Brain microvascular endothelial cell (primary cell): ENCODE measurements around the gene BCL6B.
"Not testable (repeated sequence)": the region's sequence is repeated elsewhere in the genome, so short reads cannot be mapped to it uniquely, and the experiment has no call there.

ENCODE experiments used
- DNase-seq: peaks from one replicate; pipeline ENCODE4 v3.0.0-alpha.2; 2020
- H3K27ac ChIP-seq: fragments of 250-450 bp; sonication (Bioruptor Pico); 2 replicates; pipeline ENCODE4 v1.5.1; 2020; ENCODE audit warnings: mild to moderate bottlenecking, moderate library complexity
- H3K27me3 ChIP-seq: fragments of 250-450 bp; sonication (Bioruptor Pico); replicated peaks from 2 replicates; pipeline ENCODE4 v1.5.1; 2020; ENCODE audit warnings: mild to moderate bottlenecking
- H3K36me3 ChIP-seq: fragments of 250-450 bp; sonication (Bioruptor Pico); replicated peaks from 2 replicates; pipeline ENCODE4 v1.5.1; 2020; ENCODE audit warnings: mild to moderate bottlenecking
- H3K4me3 ChIP-seq: 2 replicates; pipeline ENCODE4 v1.5.1; 2011; ENCODE audit warnings: low read depth, mild to moderate bottlenecking, control low read depth, low read length, moderate library complexity
- CTCF ChIP-seq: IDR thresholded peaks from 2 replicates; pipeline ENCODE4 v1.5.1; 2011; ENCODE audit warnings: low read depth, mild to moderate bottlenecking, moderate library complexity, low read length, control low read depth, inconsistent platforms; ENCODE audit errors: missing control alignments
- in situ Hi-C: cut with HindIII; loops from 2 replicates; pipeline ENCODE4 v1.10.0; 2017; ENCODE audit warnings: low sequenced_read_pairs, low pct_ligation_motif_present

Gene BCL6B

GRCh38 chr17:7042501-7043181 is 19.8 kb downstream of the BCL6B start:
- Histone ChIP-seq H3K27ac (no peak overlapping the region), H3K36me3 (no peaks in the 10 kb centered on the region), H3K4me3 (peak overlapping the region; percentile 3), H3K27me3 (peaks cover 29% of the 10 kb centered on the region)
- no peak for TF ChIP-seq CTCF
- in situ Hi-C loops, result no loop called here
- no peak for DNase-seq

GRCh38 chr17:7043182-7043496 is 20.3 kb downstream of the BCL6B start:
- TF ChIP-seq CTCF, result no peak
- no peak overlapping the region for H3K27ac ChIP-seq
- no peaks in the 10 kb centered on the region for H3K36me3 ChIP-seq
- in situ Hi-C loops, result no loop called here
- no peak for DNase-seq
- peak overlapping the region; percentile 39 for H3K4me3 ChIP-seq
- peaks cover 29% of the 10 kb centered on the region for H3K27me3 ChIP-seq

DNA sequence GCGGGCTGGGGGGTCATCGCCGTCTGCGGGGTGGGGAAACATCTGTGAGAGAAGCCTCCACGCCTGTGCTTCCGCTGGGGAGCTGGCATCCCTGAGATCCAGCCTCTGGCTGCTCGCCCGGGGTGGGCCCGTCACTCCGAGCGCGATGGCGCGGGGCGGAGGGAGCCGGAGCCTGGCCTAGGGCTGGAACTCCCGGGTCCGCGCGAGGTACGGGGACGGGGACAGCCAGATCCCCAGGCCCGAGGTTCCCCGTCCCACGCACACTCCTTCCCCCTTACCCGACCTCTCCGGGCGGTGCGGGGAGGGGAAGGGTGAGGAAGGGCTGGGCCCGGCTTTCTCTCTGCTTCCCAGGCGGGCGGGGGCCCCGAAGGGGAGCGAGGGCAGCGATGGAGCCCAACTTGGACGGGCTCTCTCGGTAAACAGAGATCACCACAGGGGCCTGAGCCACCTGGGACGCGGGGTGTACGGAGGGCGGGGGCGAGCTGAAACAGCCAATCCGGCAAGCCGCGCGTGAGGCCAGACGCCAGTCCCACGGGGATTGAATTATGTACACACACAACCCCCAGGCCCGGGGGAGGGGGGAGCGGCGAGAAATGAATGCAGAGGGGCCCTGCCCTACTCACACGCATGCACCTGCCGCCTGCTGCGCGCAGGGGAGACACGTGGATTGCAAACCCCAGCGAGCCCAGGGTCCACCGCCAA is 20.8 kb downstream of the BCL6B start, which contains the start of gene SLC16A11:
SLC16A11 (minus strand) TSS at position 596 of the 702 bp plus-strand sequence; CDS start at position 17, 579 bp downstream.
- TF ChIP-seq CTCF, result no peak
- DNase-seq, result no peak
- H3K4me3 ChIP-seq, result peak within 1 kb of the TSS; percentile 39
- H3K27me3 ChIP-seq, result peaks cover 29% of the 10 kb centered on the region
- H3K27ac ChIP-seq, result no peak within 1 kb of the TSS
- in situ Hi-C loops, result no loop called here
- H3K36me3 ChIP-seq, result no peaks in the 10 kb centered on the region

- H3K4me3 ChIP-seq, result no peak overlapping the region
- peaks cover 29% of the 10 kb centered on the region for H3K27me3 ChIP-seq
- no peak overlapping the region for H3K27ac ChIP-seq
- no peaks in the 10 kb centered on the region for H3K36me3 ChIP-seq
- in situ Hi-C loops, result no loop called here
- peak; percentile 65 for TF ChIP-seq CTCF
- peak; percentile 60 for DNase-seq
Measured at GRCh38 chr17:7045492-7046126, 22.8 kb downstream of the BCL6B start.

GRCh38 chr17:7046127-7046724 is 23.4 kb downstream of the BCL6B start:
- no peaks in the 10 kb centered on the region for H3K36me3 ChIP-seq
- DNase-seq, result no peak
- no peak for TF ChIP-seq CTCF
- no peak overlapping the region for H3K4me3 ChIP-seq
- in situ Hi-C loops, result no loop called here
- H3K27me3 ChIP-seq, result peaks cover 29% of the 10 kb centered on the region
- no peak overlapping the region for H3K27ac ChIP-seq

GRCh38 chr17:7046725-7047397 is 24.0 kb downstream of the BCL6B start:
- H3K27me3 ChIP-seq, result peaks cover 29% of the 10 kb centered on the region
- H3K36me3 ChIP-seq, H3K27ac ChIP-seq, in situ Hi-C loops, DNase-seq: not testable (repeated sequence)
- peak overlapping the region; percentile 3 for H3K4me3 ChIP-seq
